Esophagus (tissue), 2 donors: ENCODE results near the gene SLC6A8. TPM values are rescaled to one million over a fixed set of nuclear protein-coding genes. Genes with fewer than 3 reads are reported as not detected.
"Not testable (repeated sequence)": the region's sequence is repeated elsewhere in the genome, so short reads cannot be mapped to it uniquely, and the experiment has no call there.

Source experiments
- H3K27ac ChIP-seq, 2 donors: one replicate each; pipeline ENCODE4 v1.5.1; 2013; ENCODE audit warnings: low read depth in 2 of 2, mild to moderate bottlenecking in 2 of 2, inconsistent platforms in 1 of 2, low read length in 1 of 2, moderate library complexity in 1 of 2
- H3K27me3 ChIP-seq, 2 donors: one replicate each; pipeline ENCODE4 v1.6.1; 2013; ENCODE audit warnings: low read length in 2 of 2, control low read depth in 1 of 2, mild to moderate bottlenecking in 1 of 2; ENCODE audit not compliant: insufficient read depth in 2 of 2, control insufficient read depth in 1 of 2
- H3K36me3 ChIP-seq, 2 donors: one replicate each; pipeline ENCODE4 v1.6.1; 2013; ENCODE audit warnings: low read length in 1 of 2; ENCODE audit not compliant: control insufficient read depth in 2 of 2, insufficient read depth in 2 of 2
- H3K4me1 ChIP-seq, 2 donors: one replicate each; pipeline ENCODE4 v1.6.1; 2013; ENCODE audit warnings: low read length in 1 of 2; ENCODE audit not compliant: control insufficient read depth in 2 of 2, insufficient read depth in 2 of 2
- H3K4me3 ChIP-seq, 2 donors: one replicate each; pipeline ENCODE4 v1.5.1; 2013; ENCODE audit warnings: low read length in 2 of 2, mild to moderate bottlenecking in 2 of 2, low read depth in 1 of 2, moderate library complexity in 1 of 2
- H3K9me3 ChIP-seq, 2 donors: one replicate each; pipeline ENCODE4 v1.6.1; 2013; ENCODE audit warnings: mild to moderate bottlenecking in 2 of 2, low read depth in 1 of 2, low read length in 1 of 2, moderate library complexity in 1 of 2; ENCODE audit not compliant: control insufficient read depth in 2 of 2, insufficient read depth in 1 of 2
- WGBS, 2 donors: extraction: QIAGEN DNeasy Blood & Tissue Kit; methylation state at CpG; one replicate each; pipeline ENCODE4 v1.1.7; 2013; 5-methylcytosine and 5-hydroxymethylcytosine counted together
- polyA plus RNA-seq, 2 donors: library from polyadenylated mRNA; stranded (reverse); fragments of 200-250 nt; gene quantifications; one replicate each; pipeline ENCODE4 v1.2.3, GENCODE V29; 2013
- donor health status: healthy with polysubstance abuse.
- donor health status: Bipolar disorder and iron deficiency.

SLC6A8 gene
- polyA plus RNA-seq, 2 donors: 33.0 to 41.4 TPM

- WGBS, 2 donors: 73 to 84% methylated on average over 21 to 24 of the region's 24 CpGs
- Histone ChIP-seq H3K4me3 (no peak overlapping the region), H3K27ac (no peak overlapping the region), H3K27me3 (no peaks in the 10 kb centered on the region), H3K36me3 (no peaks in the 10 kb centered on the region), H3K4me1 (peaks cover 0 to 3% of the 10 kb centered on the region in 2 donors), H3K9me3 (no peaks in the 10 kb centered on the region)
Observed at GRCh38 chrX:153685751-153686696, 1.7 kb upstream of the SLC6A8 start.

DNA sequence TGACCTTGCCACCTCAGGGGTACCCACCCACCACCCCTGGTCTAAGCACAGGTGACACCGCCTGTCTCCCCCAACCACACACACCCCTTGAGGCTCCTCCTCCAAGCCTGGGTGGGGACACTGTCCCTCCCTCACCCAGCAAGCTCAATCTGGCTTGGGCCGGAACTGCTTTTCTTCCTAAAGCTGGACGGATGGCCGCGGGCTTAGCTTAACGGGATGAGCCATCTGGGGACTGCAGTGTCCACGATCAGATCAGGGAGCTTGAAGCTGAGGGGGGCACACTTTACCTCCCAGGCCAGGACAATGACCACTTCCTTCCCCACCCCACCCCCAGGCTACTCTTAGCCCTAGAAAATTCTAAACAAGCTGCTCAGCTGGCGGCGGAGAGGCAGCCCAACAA is 1.0 kb upstream of the SLC6A8 start:
- H3K9me3 ChIP-seq: no peaks in the 10 kb centered on the region
- H3K27me3 ChIP-seq: no peaks in the 10 kb centered on the region
- peaks cover 0 to 6% of the 10 kb centered on the region in 2 donors for H3K4me1 ChIP-seq
- no peak overlapping the region for H3K27ac ChIP-seq
- WGBS, 2 donors: 30 to 59% methylated on average over 8 to 9 of the region's 9 CpGs
- no peak overlapping the region for H3K4me3 ChIP-seq
- H3K36me3 ChIP-seq: no peaks in the 10 kb centered on the region

GRCh38 chrX:153688071-153688470 is 345 bp downstream of the SLC6A8 start:
- Histone ChIP-seq H3K4me3 (peak overlapping the region in 1 of 2 donors; percentile 42), H3K27me3 (no peaks in the 10 kb centered on the region), H3K36me3 (no peaks in the 10 kb centered on the region), H3K4me1 (peaks cover 0 to 6% of the 10 kb centered on the region in 2 donors), H3K9me3 (no peaks in the 10 kb centered on the region), H3K27ac (peak overlapping the region in 1 of 2 donors; percentile 33)
- 2 to 60% methylated on average over 3 to 59 of the region's 69 CpGs for WGBS, 2 donors

- no peaks in the 10 kb centered on the region for H3K9me3 ChIP-seq
- no peaks in the 10 kb centered on the region for H3K27me3 ChIP-seq
- peak overlapping the region in 1 of 2 donors; percentile 39 for H3K27ac ChIP-seq
- WGBS, 2 donors: 3 to 32% methylated on average over 33 to 57 of the region's 57 CpGs
- H3K4me3 ChIP-seq: peak overlapping the region; percentile 42 to 54
- no peaks in the 10 kb centered on the region for H3K36me3 ChIP-seq
- H3K4me1 ChIP-seq: peaks cover 0 to 6% of the 10 kb centered on the region in 2 donors
Observed at GRCh38 chrX:153688506-153688905, 780 bp downstream of the SLC6A8 start.

- Histone ChIP-seq H3K9me3 (no peaks in the 10 kb centered on the region), H3K4me3 (peak overlapping the region; percentile 42 to 48), H3K4me1 (peaks cover 0 to 6% of the 10 kb centered on the region in 2 donors), H3K36me3 (no peaks in the 10 kb centered on the region), H3K27me3 (no peaks in the 10 kb centered on the region), H3K27ac (no peak overlapping the region)
- WGBS, 2 donors: 13 to 47% methylated on average over 39 to 51 of the region's 53 CpGs
Observed at GRCh38 chrX:153688911-153689590, 1.3 kb downstream of the SLC6A8 start.

GRCh38 chrX:153689654-153690465 is 2.1 kb downstream of the SLC6A8 start:
- peaks cover 0 to under 1% of the 10 kb centered on the region in 2 donors for H3K36me3 ChIP-seq
- H3K4me1 ChIP-seq: peaks cover 0 to 6% of the 10 kb centered on the region in 2 donors
- H3K27me3 ChIP-seq: no peaks in the 10 kb centered on the region
- peak overlapping the region; percentile 35 to 42 for H3K4me3 ChIP-seq
- peak overlapping the region in 1 of 2 donors; percentile 42 for H3K27ac ChIP-seq
- no peaks in the 10 kb centered on the region for H3K9me3 ChIP-seq
- 48 to 71% methylated on average over 18 to 19 of the region's 19 CpGs for WGBS, 2 donors

DNA sequence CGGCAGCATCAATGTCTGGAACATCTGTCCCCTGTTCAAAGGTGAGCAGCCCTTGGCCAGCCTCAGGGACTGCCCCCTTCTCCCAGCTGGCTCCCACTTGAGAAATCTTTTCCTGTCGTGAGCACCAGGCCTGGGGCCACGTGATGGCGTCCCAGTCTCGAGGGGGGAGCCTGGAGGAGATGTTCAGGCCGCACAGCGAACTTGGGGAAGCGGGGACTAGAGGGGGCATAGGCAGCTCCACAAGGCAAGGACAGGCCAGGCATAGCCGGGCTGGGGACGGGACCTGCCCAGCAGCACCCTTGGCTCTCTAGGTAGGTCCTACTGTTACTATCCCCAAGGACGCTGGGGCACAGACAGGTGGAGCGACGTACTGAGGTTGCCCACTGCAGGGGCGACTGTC is 2.7 kb downstream of the SLC6A8 start:
- no peak overlapping the region for H3K27ac ChIP-seq
- H3K27me3 ChIP-seq: no peaks in the 10 kb centered on the region
- H3K4me1 ChIP-seq: peaks cover 0 to 6% of the 10 kb centered on the region in 2 donors
- H3K36me3 ChIP-seq: peaks cover 0 to 3% of the 10 kb centered on the region in 2 donors
- peak overlapping the region in 1 of 2 donors; percentile 7 for H3K4me3 ChIP-seq
- H3K9me3 ChIP-seq: no peaks in the 10 kb centered on the region
- WGBS, 2 donors: 65 to 86% methylated on average over 14 of the region's 14 CpGs

GRCh38 chrX:153691032-153691827 is 3.5 kb downstream of the SLC6A8 start:
- H3K27me3 ChIP-seq, H3K4me1 ChIP-seq, H3K4me3 ChIP-seq, H3K36me3 ChIP-seq, H3K9me3 ChIP-seq, H3K27ac ChIP-seq: not testable (repeated sequence)
- WGBS, 2 donors: 68 to 83% methylated on average over 19 to 21 of the region's 21 CpGs
